ENCODE measurements around the gene LRRC74A. TPM values are rescaled to one million over a fixed set of nuclear protein-coding genes. Genes with fewer than 3 reads are reported as not detected.

Gene LRRC74A
- total and polyA plus RNA-seq, 2 donors (not counting 3 experiments of a cell fraction or from before 2014, with no cell fraction given), result not detected

DNA sequence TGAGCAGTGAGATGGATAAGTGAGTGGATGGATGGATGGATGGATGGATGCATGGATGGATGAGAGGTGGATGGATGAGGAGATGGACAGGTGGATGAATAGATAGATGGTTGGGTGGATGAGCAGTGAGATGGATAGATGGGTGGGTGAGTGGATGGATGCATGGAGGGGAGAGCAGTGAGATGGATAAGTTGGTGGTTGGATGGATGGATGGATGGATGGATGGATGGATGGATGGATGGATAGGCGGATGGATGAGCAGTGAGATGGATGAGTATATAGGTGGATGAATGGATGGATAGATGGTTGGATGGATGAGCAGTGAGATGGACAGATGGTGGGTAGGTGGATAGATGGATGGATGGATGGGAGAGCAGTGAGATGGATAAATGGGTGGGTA lies 30.6 kb downstream of the LRRC74A start:
- no peaks in the 10 kb centered on the region for H3K9me3 ChIP-seq (replicated peaks; ENCODE audit: control insufficient read depth, insufficient read depth, low read length)
- H2AFZ ChIP-seq (ENCODE audit: low read depth, low read length), result no peak overlapping the region
- FAIRE-seq, result no peak
- intact Hi-C loops (cut with micrococcal nuclease), result no loop called here
- no peaks in the 10 kb centered on the region for H3K79me2 ChIP-seq (ENCODE audit: control insufficient read depth, insufficient read depth, low read length)
- no peaks in the 10 kb centered on the region for H3K36me3 ChIP-seq (ENCODE audit: control insufficient read depth in 2 of 2, extremely low read depth in 1 of 2, insufficient read depth in 2 of 2, low read length in 2 of 2)
- no peaks in the 10 kb centered on the region for H3K4me1 ChIP-seq (ENCODE audit: control insufficient read depth, extremely low read depth, insufficient read depth, low read length)
- no peak for TF ChIP-seq FOS (IDR thresholded peaks at IDR 0.05; ENCODE audit: borderline replicate concordance, insufficient read depth, low read length)
- TF ChIP-seq, protein P1, sequence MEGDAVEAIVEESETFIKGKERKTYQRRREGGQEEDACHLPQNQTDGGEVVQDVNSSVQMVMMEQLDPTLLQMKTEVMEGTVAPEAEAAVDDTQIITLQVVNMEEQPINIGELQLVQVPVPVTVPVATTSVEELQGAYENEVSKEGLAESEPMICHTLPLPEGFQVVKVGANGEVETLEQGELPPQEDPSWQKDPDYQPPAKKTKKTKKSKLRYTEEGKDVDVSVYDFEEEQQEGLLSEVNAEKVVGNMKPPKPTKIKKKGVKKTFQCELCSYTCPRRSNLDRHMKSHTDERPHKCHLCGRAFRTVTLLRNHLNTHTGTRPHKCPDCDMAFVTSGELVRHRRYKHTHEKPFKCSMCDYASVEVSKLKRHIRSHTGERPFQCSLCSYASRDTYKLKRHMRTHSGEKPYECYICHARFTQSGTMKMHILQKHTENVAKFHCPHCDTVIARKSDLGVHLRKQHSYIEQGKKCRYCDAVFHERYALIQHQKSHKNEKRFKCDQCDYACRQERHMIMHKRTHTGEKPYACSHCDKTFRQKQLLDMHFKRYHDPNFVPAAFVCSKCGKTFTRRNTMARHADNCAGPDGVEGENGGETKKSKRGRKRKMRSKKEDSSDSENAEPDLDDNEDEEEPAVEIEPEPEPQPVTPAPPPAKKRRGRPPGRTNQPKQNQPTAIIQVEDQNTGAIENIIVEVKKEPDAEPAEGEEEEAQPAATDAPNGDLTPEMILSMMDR (IDR thresholded peaks at IDR 0.05; ENCODE audit: extremely low read depth in 1 of 2, insufficient read depth in 1 of 2, low read depth in 1 of 2, low read length in 2 of 2), result no peak
- no peak for TF ChIP-seq EZH2 (IDR thresholded peaks at IDR 0.05; ENCODE audit: borderline replicate concordance, low read depth, low read length, severe bottlenecking)
- TF ChIP-seq GATA2 (IDR thresholded peaks at IDR 0.05; ENCODE audit: insufficient read depth, insufficient read length, low read depth, low read length), result no peak
- TF ChIP-seq POLR2AphosphoS5 (IDR thresholded peaks at IDR 0.05; ENCODE audit: insufficient read depth, low read depth, low read length), result no peak
- no peak for TF ChIP-seq POLR2A (IDR thresholded peaks at IDR 0.05; ENCODE audit: low read depth, low read length)
- TF ChIP-seq MYC (IDR thresholded peaks at IDR 0.05; ENCODE audit: low read depth, low read length), result no peak
- TF ChIP-seq JUN (IDR thresholded peaks at IDR 0.05; ENCODE audit: borderline replicate concordance, insufficient read depth, insufficient read length, low read depth), result no peak
- TF ChIP-seq, protein P2, sequence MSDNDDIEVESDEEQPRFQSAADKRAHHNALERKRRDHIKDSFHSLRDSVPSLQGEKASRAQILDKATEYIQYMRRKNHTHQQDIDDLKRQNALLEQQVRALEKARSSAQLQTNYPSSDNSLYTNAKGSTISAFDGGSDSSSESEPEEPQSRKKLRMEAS (IDR thresholded peaks at IDR 0.05; ENCODE audit: insufficient read depth, insufficient read length), result no peak
- no peak overlapping the region for H3K4me2 ChIP-seq (ENCODE audit: insufficient read depth, low read length)
- H3K27ac ChIP-seq (ENCODE audit: insufficient read depth, low read depth, low read length), result no peak overlapping the region
- no peak overlapping the region for H3K4me3 ChIP-seq (replicated peaks in 1 of 3; ENCODE audit: insufficient read depth in 1 of 3, low read depth in 1 of 3, low read length in 3 of 3)
- H3K9ac ChIP-seq (replicated peaks; ENCODE audit: extremely low read depth, insufficient read depth, low read length), result no peak overlapping the region
- no TSS peak for BruUV-seq (replicated peaks)
- ChIA-PET POLR2A (no interaction called here), CTCF (interaction anchor here (1.7 kb wide), 1 partner anchor 16 kb away, joined by 3 read pairs; no protein-coding TSS in a partner anchor)
- no peak for DNase-seq (ENCODE audit: low read depth, low spot score)
- no peaks in the 10 kb centered on the region for H4K20me1 ChIP-seq (replicated peaks; ENCODE audit: control insufficient read depth, extremely low read depth, insufficient read depth, low read length)
- H3K27me3 ChIP-seq (ENCODE audit: control insufficient read depth in 2 of 2, insufficient read depth in 2 of 2, low read length in 2 of 2), result peaks cover 5 to 7% of the 10 kb centered on the region in 2 experiments
- H3K9me1 ChIP-seq (replicated peaks; ENCODE audit: control insufficient read depth, extremely low read depth, insufficient read depth, low read length), result no peaks in the 10 kb centered on the region
- dilution Hi-C loops (cut with MboI; ENCODE audit: extremely low pct_ligation_motif_present, low sequenced_read_pairs), result no loop called here

Measured in endothelial cell of umbilical vein (primary cell).